Colonic mucosa (tissue), 4 donors: ENCODE measurements around the gene LYG2. TPM values are rescaled to one million over a fixed set of nuclear protein-coding genes. Genes with fewer than 3 reads are reported as not detected.
"Not testable (repeated sequence)": the region's sequence is repeated elsewhere in the genome, so short reads cannot be mapped to it uniquely, and the experiment has no call there.

ENCODE experiments used
- DNase-seq: peaks from one replicate; pipeline ENCODE4 v3.0.0-alpha.2; 2020
- H3K27ac ChIP-seq: fragments of 200-600 bp; one replicate; pipeline ENCODE4 v1.8.0; 2021
- H3K27me3 ChIP-seq: fragments of 200-600 bp; one replicate; pipeline ENCODE4 v1.8.0; 2021
- H3K36me3 ChIP-seq: fragments of 200-600 bp; one replicate; pipeline ENCODE4 v1.8.0; 2021
- H3K4me1 ChIP-seq: fragments of 200-600 bp; one replicate; pipeline ENCODE4 v1.8.0; 2021; ENCODE audit warnings: mild to moderate bottlenecking
- H3K4me3 ChIP-seq: fragments of 200-600 bp; one replicate; pipeline ENCODE4 v1.8.0; 2021
- H3K9ac ChIP-seq, 2 donors: one replicate each; pipeline ENCODE4 v1.7.0; 2013; ENCODE audit warnings: control low read depth in 2 of 2, low read depth in 2 of 2, low read length in 2 of 2
- H3K9me3 ChIP-seq: fragments of 200-600 bp; one replicate; pipeline ENCODE4 v1.8.0; 2021
- intact Hi-C: fragments of 100-400 bp; cut with DNase I; formaldehyde crosslinking; loops from one replicate; pipeline ENCODE4 v1.14.1; 2022
- total RNA-seq, 2 donors: library from RNA; stranded (reverse); fragmentation: NEBNext Ultra II Directional in 1 of 2; extraction: Animal tissue kit (Norgen Biotek cat#: 25700) in 1 of 2; gene quantifications; one replicate each; pipeline ENCODE4 v1.2.1, GENCODE V29; 2021
- TF ChIP-seq, protein P1 (sequence below): fragments of 200-600 bp; IDR thresholded peaks from one replicate; pipeline ENCODE4 v1.8.0; 2022; ENCODE audit warnings: antibody characterized with exemption, mild to moderate bottlenecking
- donor health status: healthy.
- donor health status: DM: no; HTN: no; CAD: no.
- donor health status: DM: no; HTN: no; CAD: no.

Gene LYG2
- total RNA-seq, 2 donors from 2014 or later, result not detected

GRCh38 chr2:99198103-99198841, 57.2 kb downstream of the LYG2 start:
- TF ChIP-seq, protein P1, sequence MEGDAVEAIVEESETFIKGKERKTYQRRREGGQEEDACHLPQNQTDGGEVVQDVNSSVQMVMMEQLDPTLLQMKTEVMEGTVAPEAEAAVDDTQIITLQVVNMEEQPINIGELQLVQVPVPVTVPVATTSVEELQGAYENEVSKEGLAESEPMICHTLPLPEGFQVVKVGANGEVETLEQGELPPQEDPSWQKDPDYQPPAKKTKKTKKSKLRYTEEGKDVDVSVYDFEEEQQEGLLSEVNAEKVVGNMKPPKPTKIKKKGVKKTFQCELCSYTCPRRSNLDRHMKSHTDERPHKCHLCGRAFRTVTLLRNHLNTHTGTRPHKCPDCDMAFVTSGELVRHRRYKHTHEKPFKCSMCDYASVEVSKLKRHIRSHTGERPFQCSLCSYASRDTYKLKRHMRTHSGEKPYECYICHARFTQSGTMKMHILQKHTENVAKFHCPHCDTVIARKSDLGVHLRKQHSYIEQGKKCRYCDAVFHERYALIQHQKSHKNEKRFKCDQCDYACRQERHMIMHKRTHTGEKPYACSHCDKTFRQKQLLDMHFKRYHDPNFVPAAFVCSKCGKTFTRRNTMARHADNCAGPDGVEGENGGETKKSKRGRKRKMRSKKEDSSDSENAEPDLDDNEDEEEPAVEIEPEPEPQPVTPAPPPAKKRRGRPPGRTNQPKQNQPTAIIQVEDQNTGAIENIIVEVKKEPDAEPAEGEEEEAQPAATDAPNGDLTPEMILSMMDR, result no peak
- DNase-seq, result no peak
- H3K4me1 ChIP-seq, result no peaks in the 10 kb centered on the region
- no peaks in the 10 kb centered on the region for H3K27me3 ChIP-seq
- no peak overlapping the region for H3K27ac ChIP-seq
- H3K36me3 ChIP-seq, result peaks cover 4% of the 10 kb centered on the region
- no peak overlapping the region for H3K9ac ChIP-seq
- intact Hi-C loops, result no loop called here
- no peak overlapping the region for H3K4me3 ChIP-seq
- no peaks in the 10 kb centered on the region for H3K9me3 ChIP-seq

GRCh38 chr2:99192364-99192763, 63.1 kb downstream of the LYG2 start:
- H3K27ac ChIP-seq, H3K27me3 ChIP-seq, H3K4me1 ChIP-seq, H3K36me3 ChIP-seq, H3K9me3 ChIP-seq, intact Hi-C loops, H3K9ac ChIP-seq, H3K4me3 ChIP-seq, DNase-seq: not testable (repeated sequence)

Other genes with a start within 250 kb of the LYG2 start
- 1 to 10 TPM; 3.1 to 3.6 TPM for gene C2orf15, start 114.0 kb downstream of the LYG2 start, total RNA-seq
- gene TSGA10, start 100.7 kb downstream of the LYG2 start, total RNA-seq, result 1 to 10 TPM; 6.1 to 6.6 TPM
- gene LIPT1, start 100.7 kb downstream of the LYG2 start, total RNA-seq, result 1 to 10 TPM; 6.2 to 6.3 TPM
- 10 to 100 TPM; 24.6 to 25.3 TPM for gene MITD1, start 74.6 kb downstream of the LYG2 start, total RNA-seq
- 10 to 100 TPM; 25.9 to 26.9 TPM for gene MRPL30, start 74.5 kb downstream of the LYG2 start, total RNA-seq
- gene LYG1, start 45.5 kb upstream of the LYG2 start, total RNA-seq, result 1 to 10 TPM in 1 of 2 donors, under 1 TPM in 1; 0.96 to 1.1 TPM
- gene TXNDC9, start 80.7 kb upstream of the LYG2 start, total RNA-seq, result 10 to 100 TPM; 25.9 to 26.2 TPM
- gene EIF5B, start 81.7 kb upstream of the LYG2 start, total RNA-seq, result 10 to 100 TPM; 27.1 to 40.5 TPM
- 10 to 100 TPM; 29.7 to 37.4 TPM for gene REV1, start 234.4 kb upstream of the LYG2 start, total RNA-seq